HG03175 (cell line): ENCODE results near the gene MEX3C.

ENCODE experiments used
- ATAC-seq: cut with Tn5 transposase; IDR thresholded peaks from one replicate; pipeline ENCODE4 v1.9.1; 2021; ENCODE audit warnings: mild to moderate bottlenecking, moderate library complexity; ENCODE audit not compliant: unreplicated experiment

MEX3C gene

GRCh38 chr18:51157215-51157614, 40.3 kb downstream of the MEX3C start:
- no peak for ATAC-seq

GRCh38 chr18:51154431-51155063, 42.9 kb downstream of the MEX3C start:
- ATAC-seq, result no peak

- peak; percentile 76 for ATAC-seq
These were observed 43.7 kb downstream of the MEX3C start for GRCh38 chr18:51153659-51154371.

GRCh38 chr18:51151568-51152511, 45.6 kb downstream of the MEX3C start:
- ATAC-seq, result peak; percentile 28

GRCh38 chr18:51151185-51151567, 46.3 kb downstream of the MEX3C start:
- no peak for ATAC-seq

- no peak for ATAC-seq
These were observed 47.3 kb downstream of the MEX3C start for GRCh38 chr18:51150113-51150700.

- no peak for ATAC-seq
These were observed 47.8 kb downstream of the MEX3C start for GRCh38 chr18:51149670-51150069.

GRCh38 chr18:51146909-51147308, 50.6 kb downstream of the MEX3C start:
- no peak for ATAC-seq

- ATAC-seq, result no peak
These were observed 58.5 kb downstream of the MEX3C start for GRCh38 chr18:51138936-51139335.

GRCh38 chr18:51137891-51138290, 59.6 kb downstream of the MEX3C start:
- ATAC-seq, result no peak

- ATAC-seq, result no peak
These were observed 60.3 kb downstream of the MEX3C start for GRCh38 chr18:51137026-51137729.

GRCh38 chr18:51135795-51136194, 61.7 kb downstream of the MEX3C start:
- ATAC-seq, result peak; percentile 41

GRCh38 chr18:51135364-51135763, 62.1 kb downstream of the MEX3C start:
- no peak for ATAC-seq

GRCh38 chr18:51134721-51135120, 62.8 kb downstream of the MEX3C start:
- ATAC-seq, result no peak

GRCh38 chr18:51133580-51134160, 63.8 kb downstream of the MEX3C start:
- ATAC-seq, result no peak

- ATAC-seq, result no peak
These were observed 65.1 kb downstream of the MEX3C start for GRCh38 chr18:51132256-51132935.

GRCh38 chr18:51128533-51128932, 68.9 kb downstream of the MEX3C start:
- no peak for ATAC-seq

GRCh38 chr18:51127664-51128063, 69.8 kb downstream of the MEX3C start:
- ATAC-seq, result no peak

GRCh38 chr18:51125976-51126375, 71.5 kb downstream of the MEX3C start:
- no peak for ATAC-seq
